Measurements from ENCODE around the gene CCT7. TPM values are rescaled to one million over a fixed set of nuclear protein-coding genes. Genes with fewer than 3 reads are reported as not detected.

Gene CCT7
- total and polyA plus RNA-seq, 2 donors (not counting 1 experiment from before 2014, with no cell fraction given) = 94.4 to 160 TPM

- Histone ChIP-seq H3K36me3 (replicated peaks in 1 of 2; ENCODE audit: control extremely low read depth in 1 of 2, control insufficient read depth in 1 of 2, extremely low read depth in 1 of 2, insufficient read depth in 2 of 2, low read length in 1 of 2) (no peaks in the 10 kb centered on the region), H3K27ac (ENCODE audit: low read length in 2 of 2) (no peak within 1 kb of the TSS), H3K4me2 (replicated peaks; ENCODE audit: low read depth, low read length, poor library complexity, severe bottlenecking) (peak within 1 kb of the TSS; percentile 77), H3K4me3 (ENCODE audit: control extremely low read depth in 1 of 5, extremely low read depth in 1 of 5, insufficient read depth in 1 of 5, low read depth in 2 of 5, low read length in 4 of 5) (peak within 1 kb of the TSS in 3 of 5 experiments; percentile 29 to 40 (median 39)), H3K9ac (ENCODE audit: low read length) (peak within 1 kb of the TSS; percentile 37), H4K20me1 (ENCODE audit: control insufficient read depth, insufficient read depth, low read length, poor library complexity, severe bottlenecking) (no peaks in the 10 kb centered on the region), H3K4me1 (ENCODE audit: control insufficient read depth in 2 of 2, insufficient read depth in 2 of 2, low read length in 2 of 2) (peaks cover 14 to 17% of the 10 kb centered on the region in 2 donors), H3K9me3 (ENCODE audit: control extremely low read depth in 1 of 3, control insufficient read depth in 2 of 3, insufficient read depth in 1 of 3, low read length in 2 of 3) (peaks cover 0 to 16% (median 1%) of the 10 kb centered on the region in 3 donors), H3K79me2 (ENCODE audit: control insufficient read depth, insufficient read depth, low read length) (no peaks in the 10 kb centered on the region), H3K27me3 (replicated peaks in 1 of 4; ENCODE audit: control extremely low read depth in 1 of 4, control insufficient read depth in 3 of 4, insufficient read depth in 4 of 4, low read length in 3 of 4) (peaks cover 0 to 50% (median 22%) of the 10 kb centered on the region in 4 experiments), H2AFZ (ENCODE audit: insufficient read depth, low read depth, low read length, poor library complexity, severe bottlenecking) (peak within 1 kb of the TSS; percentile 54)
- intact Hi-C loops (cut with micrococcal nuclease) = no loop called here
- Mint-ChIP-seq H3K9me3 (ENCODE audit: insufficient read depth) (no peaks in the 10 kb centered on the region), H3K27ac (no peak within 1 kb of the TSS), H3K4me3 (peak within 1 kb of the TSS; percentile 68), H3K27me3 (peaks cover 57% of the 10 kb centered on the region), H3K4me1 (peaks cover 11% of the 10 kb centered on the region)
- WGBS (ENCODE audit: insufficient coverage) = 10% methylated on average over 84 of the region's 87 CpGs
- TF ChIP-seq CTCF (IDR thresholded peaks at IDR 0.05) = no peak
- DNase-seq (peak; percentile 29), ATAC-seq (ENCODE audit: low read depth) (peak; percentile 43)
- ChIA-PET POLR2A (interaction anchor here (0.6 kb wide), 1 partner anchor 295 kb away, joined by 3 read pairs; no protein-coding TSS in a partner anchor), CTCF (interaction anchor here (0.6 to 1.1 kb wide), 2 partner anchors 35 to 116 kb away, joined by 3 read pairs; no protein-coding TSS in a partner anchor)
Observed at GRCh38 chr2:73202156-73203054, 31.7 kb upstream of the CCT7 start, which contains the start of gene NOTO. NOTO (plus strand) TSS chr2:73202574; CDS start chr2:73202667, 93 bp downstream.
